ENCODE results near the gene SLC17A5. TPM values are rescaled to one million over a fixed set of nuclear protein-coding genes. Genes with fewer than 3 reads are reported as not detected.
A peak's percentile ranks its signal among the peaks of the same experiment; 100 is the strongest.

The SLC17A5 gene
- total RNA-seq, 1 donor from 2014 or later: 11.4 TPM

- TF ChIP-seq, protein P1, sequence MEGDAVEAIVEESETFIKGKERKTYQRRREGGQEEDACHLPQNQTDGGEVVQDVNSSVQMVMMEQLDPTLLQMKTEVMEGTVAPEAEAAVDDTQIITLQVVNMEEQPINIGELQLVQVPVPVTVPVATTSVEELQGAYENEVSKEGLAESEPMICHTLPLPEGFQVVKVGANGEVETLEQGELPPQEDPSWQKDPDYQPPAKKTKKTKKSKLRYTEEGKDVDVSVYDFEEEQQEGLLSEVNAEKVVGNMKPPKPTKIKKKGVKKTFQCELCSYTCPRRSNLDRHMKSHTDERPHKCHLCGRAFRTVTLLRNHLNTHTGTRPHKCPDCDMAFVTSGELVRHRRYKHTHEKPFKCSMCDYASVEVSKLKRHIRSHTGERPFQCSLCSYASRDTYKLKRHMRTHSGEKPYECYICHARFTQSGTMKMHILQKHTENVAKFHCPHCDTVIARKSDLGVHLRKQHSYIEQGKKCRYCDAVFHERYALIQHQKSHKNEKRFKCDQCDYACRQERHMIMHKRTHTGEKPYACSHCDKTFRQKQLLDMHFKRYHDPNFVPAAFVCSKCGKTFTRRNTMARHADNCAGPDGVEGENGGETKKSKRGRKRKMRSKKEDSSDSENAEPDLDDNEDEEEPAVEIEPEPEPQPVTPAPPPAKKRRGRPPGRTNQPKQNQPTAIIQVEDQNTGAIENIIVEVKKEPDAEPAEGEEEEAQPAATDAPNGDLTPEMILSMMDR (conservative IDR thresholded peaks at IDR 0.05; ENCODE audit: low read depth, low read length): no peak
- no peak overlapping the region for H3K4me3 ChIP-seq (ENCODE audit: low read depth, low read length)
- no peak for DNase-seq (ENCODE audit: low read depth)
Observed at GRCh38 chr6:73604461-73604860, 49.3 kb downstream of the SLC17A5 start.

- no peak for DNase-seq (ENCODE audit: low read depth)
- TF ChIP-seq, protein P1 (conservative IDR thresholded peaks at IDR 0.05; ENCODE audit: low read depth, low read length): no peak
- H3K4me3 ChIP-seq (ENCODE audit: low read depth, low read length): no peak overlapping the region
Observed at GRCh38 chr6:73604020-73604419, 49.8 kb downstream of the SLC17A5 start.

GRCh38 chr6:73586416-73586974 lies 67.3 kb downstream of the SLC17A5 start:
- TF ChIP-seq, protein P1 (conservative IDR thresholded peaks at IDR 0.05; ENCODE audit: low read depth, low read length): no peak
- peak; percentile 15 for DNase-seq (ENCODE audit: low read depth)
- peak overlapping the region; percentile 37 for H3K4me3 ChIP-seq (ENCODE audit: low read depth, low read length)

DNA sequence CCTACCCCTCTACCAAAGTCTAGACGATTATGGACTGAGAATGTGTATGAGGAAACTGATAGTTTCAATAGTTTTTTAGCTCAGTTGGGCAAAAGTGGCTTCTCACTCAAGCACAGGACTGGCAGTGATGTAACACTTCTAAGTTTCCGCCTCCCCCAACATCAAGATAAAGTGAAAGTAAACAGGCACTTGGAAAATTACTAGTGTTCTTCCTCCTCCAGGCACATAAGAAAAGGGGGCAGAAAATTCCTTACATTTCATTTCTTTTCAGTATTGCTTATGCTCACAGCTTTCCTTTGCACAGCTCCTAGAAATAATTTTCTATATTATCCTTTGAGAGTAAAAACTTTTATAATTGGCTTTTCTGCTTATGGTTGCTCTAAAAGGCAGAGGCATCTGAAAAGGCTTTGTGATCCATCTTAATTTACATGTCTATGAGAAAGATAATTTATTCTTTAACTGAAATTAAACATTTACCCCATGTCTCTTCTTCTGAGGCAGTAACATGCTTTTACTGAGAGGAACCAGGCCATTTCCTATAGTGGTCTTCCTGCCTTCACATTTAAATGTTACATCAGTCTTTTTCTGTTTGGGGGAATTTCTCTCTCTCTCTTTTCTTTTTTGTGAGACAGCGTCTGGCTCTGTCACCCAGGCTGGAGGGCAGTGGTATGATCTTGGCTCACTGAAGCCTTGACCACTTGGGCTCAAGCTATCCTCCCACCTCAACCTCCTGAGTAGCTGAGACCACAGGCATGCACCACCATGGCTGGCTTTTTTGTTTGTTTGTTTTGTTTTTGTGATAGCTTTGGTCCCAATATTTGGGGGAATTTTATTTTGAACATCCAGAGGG lies 68.0 kb downstream of the SLC17A5 start:
- TF ChIP-seq, protein P1 (conservative IDR thresholded peaks at IDR 0.05; ENCODE audit: low read depth, low read length): no peak
- H3K4me3 ChIP-seq (ENCODE audit: low read depth, low read length): peak overlapping the region; percentile 37
- peak; percentile 54 for DNase-seq (ENCODE audit: low read depth)

DNA sequence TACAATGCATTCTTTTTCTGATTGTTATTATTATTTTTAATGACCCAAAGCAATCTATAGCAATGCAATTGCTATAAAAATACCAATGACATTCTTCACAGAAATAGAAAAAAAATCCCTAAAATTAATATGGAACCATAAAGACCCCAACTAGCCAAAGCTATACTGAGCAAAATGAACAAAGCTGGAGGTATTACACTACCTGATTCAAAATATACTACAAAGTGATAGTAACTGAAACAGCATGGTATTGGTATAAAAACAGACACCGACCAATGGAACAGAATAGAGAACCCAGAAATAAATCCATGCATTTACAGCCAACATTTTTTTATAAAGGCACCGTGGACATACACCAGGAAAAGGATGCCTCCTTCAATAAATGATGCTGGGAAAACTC lies 72.5 kb downstream of the SLC17A5 start:
- peak overlapping the region; percentile 36 for H3K4me3 ChIP-seq (ENCODE audit: low read depth, low read length)
- no peak for DNase-seq (ENCODE audit: low read depth)
- TF ChIP-seq, protein P1 (conservative IDR thresholded peaks at IDR 0.05; ENCODE audit: low read depth, low read length): no peak

DNA sequence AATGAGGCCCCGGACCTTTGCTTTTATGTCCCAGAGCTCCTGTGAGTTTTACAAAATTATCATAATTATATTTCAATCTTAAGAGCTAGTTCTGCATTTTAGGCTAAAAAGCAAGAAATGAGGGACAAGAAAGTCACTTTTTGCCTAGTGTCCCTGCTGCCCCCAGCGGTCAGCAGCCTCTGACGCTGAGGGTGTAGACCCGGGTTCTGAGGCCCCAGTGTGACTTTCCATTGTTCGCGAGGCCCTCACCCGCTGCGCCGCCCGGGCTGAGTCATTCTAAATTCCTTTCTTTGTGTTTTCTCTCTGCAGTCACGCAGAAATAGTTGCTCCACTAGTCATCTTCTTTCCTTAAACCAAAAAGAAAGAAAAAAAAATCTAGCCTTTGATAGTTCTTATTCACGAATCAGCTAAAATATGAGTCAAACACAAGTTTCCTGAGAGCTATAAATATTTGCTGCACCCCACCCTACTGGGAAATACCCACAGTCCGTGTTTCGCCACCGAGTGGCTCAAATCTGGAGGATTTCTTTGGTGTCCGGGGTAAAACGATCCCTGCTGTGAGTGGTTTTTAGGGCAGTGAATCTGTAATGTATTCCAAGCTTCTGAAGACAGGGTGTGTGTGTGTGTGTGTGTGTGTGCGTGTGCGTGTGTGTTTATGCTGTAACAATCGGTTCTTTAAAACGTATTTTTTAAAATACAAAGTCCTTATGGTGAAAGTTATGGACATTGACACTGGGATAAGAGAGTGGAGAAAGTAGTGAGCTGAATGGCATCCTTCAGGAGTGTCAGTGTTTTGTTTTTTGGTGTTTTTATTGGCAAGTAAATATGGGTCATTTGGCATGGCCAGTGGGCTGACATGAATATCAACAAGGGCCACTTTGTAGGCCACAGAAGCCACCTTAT lies 73.3 kb downstream of the SLC17A5 start:
- TF ChIP-seq, protein P1 (conservative IDR thresholded peaks at IDR 0.05; ENCODE audit: low read depth, low read length): peak; percentile 57
- peak; percentile 97 for DNase-seq (ENCODE audit: low read depth)
- H3K4me3 ChIP-seq (ENCODE audit: low read depth, low read length): peak overlapping the region; percentile 36

All from epithelial cell of proximal tubule (primary cell).